ENCODE measurements around the gene NCOA7. TPM values are rescaled to one million over a fixed set of nuclear protein-coding genes. Genes with fewer than 3 reads are reported as not detected.

Gene NCOA7
- total and polyA plus RNA-seq, 4 donors, result 39.6 to 113 (median 48.8) TPM

DNA sequence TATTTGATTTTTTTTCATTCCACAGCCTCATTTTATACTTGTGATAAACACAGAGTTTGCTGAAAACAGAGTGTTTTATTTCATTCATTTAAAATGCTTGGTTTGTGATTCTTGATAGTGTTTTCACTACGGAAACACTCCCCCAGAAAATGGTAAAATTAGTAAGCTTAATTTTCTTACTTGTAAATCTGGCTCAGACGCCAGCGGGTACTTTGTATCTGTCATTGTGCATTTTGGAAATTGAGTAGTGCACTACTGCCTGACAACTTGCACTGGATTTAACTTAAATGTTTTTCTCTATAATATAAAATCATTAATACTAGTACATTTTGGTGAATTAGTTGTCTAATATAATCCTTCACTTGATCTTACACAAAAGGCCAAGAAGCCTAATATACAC is 128.9 kb downstream of the NCOA7 start:
- H3K4me3 ChIP-seq (ENCODE audit: low read depth, low read length), result peak overlapping the region; percentile 20
- peak overlapping the region; percentile 4 for H3K27ac ChIP-seq (ENCODE audit: low read depth, low read length)
- no peak for DNase-seq (ENCODE audit: low read depth in 4 of 6, low spot score in 6 of 6)
- WGBS (ENCODE audit: insufficient coverage), result no CpG with 5 or more reads among the region's 3 CpGs
- no peaks in the 10 kb centered on the region for H3K27me3 ChIP-seq (ENCODE audit: control insufficient read depth, insufficient read depth, low read length)
- peaks cover 4% of the 10 kb centered on the region for H3K36me3 ChIP-seq (ENCODE audit: control insufficient read depth, insufficient read depth, low read length)
- H3K4me1 ChIP-seq (ENCODE audit: control insufficient read depth, insufficient read depth, low read length), result no peaks in the 10 kb centered on the region
- no peaks in the 10 kb centered on the region for H3K9me3 ChIP-seq (ENCODE audit: control insufficient read depth, insufficient read depth, low read length)

DNA sequence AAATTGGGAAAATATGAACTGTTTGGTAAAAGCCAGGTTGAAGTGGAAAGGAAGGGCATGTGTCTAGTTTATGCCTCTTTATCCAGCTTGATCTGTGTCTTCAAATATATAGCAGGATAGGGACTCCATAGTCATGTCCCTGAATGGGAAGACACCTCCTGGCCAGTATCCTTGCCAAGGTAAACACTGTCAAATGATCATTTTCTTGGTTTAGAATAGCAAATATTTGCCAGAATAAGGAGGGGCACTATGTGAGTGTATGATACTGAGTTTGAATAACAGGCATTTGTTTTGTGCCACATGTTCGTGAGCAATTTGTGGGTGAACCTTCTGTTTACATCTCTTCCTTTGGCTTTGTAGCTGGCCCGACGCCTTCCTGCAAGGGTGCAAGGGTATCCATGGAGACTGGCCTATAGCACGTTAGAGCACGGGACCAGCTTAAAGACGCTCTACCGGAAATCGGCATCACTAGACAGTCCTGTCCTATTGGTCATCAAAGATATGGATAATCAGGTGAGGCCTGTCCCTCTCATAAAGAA is 131.6 kb downstream of the NCOA7 start:
- Histone ChIP-seq H3K36me3 (ENCODE audit: control insufficient read depth, insufficient read depth, low read length) (peaks cover 4% of the 10 kb centered on the region), H3K27me3 (ENCODE audit: control insufficient read depth, insufficient read depth, low read length) (no peaks in the 10 kb centered on the region)

DNA sequence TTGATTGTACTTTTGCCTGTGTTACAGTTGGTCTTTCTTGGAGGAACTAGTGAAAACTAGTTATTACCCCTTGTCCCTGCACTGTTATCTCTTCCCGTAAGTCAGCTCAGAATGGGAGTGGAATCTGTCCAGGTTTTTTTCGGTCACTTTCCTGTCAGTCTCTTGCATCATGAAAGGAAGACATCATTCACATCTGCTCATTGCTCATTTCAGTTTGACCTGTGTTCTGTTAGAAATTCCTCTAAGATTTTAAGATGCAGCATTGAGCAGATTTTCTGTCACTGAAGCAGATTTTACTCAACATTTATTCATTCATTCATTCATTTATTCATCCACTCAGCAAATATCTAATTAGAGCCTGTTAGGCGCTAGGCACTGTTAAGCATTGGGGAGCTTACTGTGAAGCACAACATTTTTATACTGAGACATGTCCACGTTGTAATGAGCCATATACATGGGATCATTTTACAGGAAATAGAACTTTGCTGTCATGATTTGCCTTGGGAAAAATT is 132.7 kb downstream of the NCOA7 start:
- H3K9me3 ChIP-seq (ENCODE audit: control insufficient read depth, insufficient read depth, low read length), result no peaks in the 10 kb centered on the region
- H3K27me3 ChIP-seq (ENCODE audit: control insufficient read depth, insufficient read depth, low read length), result no peaks in the 10 kb centered on the region
- H3K36me3 ChIP-seq (ENCODE audit: control insufficient read depth, insufficient read depth, low read length), result peaks cover 4% of the 10 kb centered on the region
- no peak overlapping the region for H3K4me3 ChIP-seq (ENCODE audit: low read depth, low read length)
- WGBS (ENCODE audit: insufficient coverage), result no CpG with 5 or more reads among the region's 4 CpGs
- no peak for DNase-seq (ENCODE audit: low read depth in 4 of 6, low spot score in 6 of 6)
- no peak overlapping the region for H3K27ac ChIP-seq (ENCODE audit: low read depth, low read length)
- H3K4me1 ChIP-seq (ENCODE audit: control insufficient read depth, insufficient read depth, low read length), result no peaks in the 10 kb centered on the region

More for the DNA sequence above, 131.6 kb downstream of the NCOA7 start:
- no peak for DNase-seq (ENCODE audit: low read depth in 4 of 6, low spot score in 6 of 6)
- Histone ChIP-seq H3K27ac (ENCODE audit: low read depth, low read length) (no peak overlapping the region), H3K4me1 (ENCODE audit: control insufficient read depth, insufficient read depth, low read length) (no peaks in the 10 kb centered on the region), H3K4me3 (ENCODE audit: low read depth, low read length) (no peak overlapping the region), H3K9me3 (ENCODE audit: control insufficient read depth, insufficient read depth, low read length) (no peaks in the 10 kb centered on the region)
- 71% methylated on average over 5 of the region's 8 CpGs for WGBS (ENCODE audit: insufficient coverage)

GRCh38 chr6:125924169-125924568 is 133.4 kb downstream of the NCOA7 start:
- no peaks in the 10 kb centered on the region for H3K9me3 ChIP-seq (ENCODE audit: control insufficient read depth, insufficient read depth, low read length)
- no peak overlapping the region for H3K27ac ChIP-seq (ENCODE audit: low read depth, low read length)
- H3K36me3 ChIP-seq (ENCODE audit: control insufficient read depth, insufficient read depth, low read length), result peaks cover 4% of the 10 kb centered on the region
- no peak overlapping the region for H3K4me3 ChIP-seq (ENCODE audit: low read depth, low read length)
- H3K27me3 ChIP-seq (ENCODE audit: control insufficient read depth, insufficient read depth, low read length), result no peaks in the 10 kb centered on the region
- 100% methylated on average over 1 of the region's 2 CpGs for WGBS (ENCODE audit: insufficient coverage)
- H3K4me1 ChIP-seq (ENCODE audit: control insufficient read depth, insufficient read depth, low read length), result no peaks in the 10 kb centered on the region
- DNase-seq (ENCODE audit: low read depth in 4 of 6, low spot score in 6 of 6), result no peak

GRCh38 chr6:125924697-125925358 is 134.1 kb downstream of the NCOA7 start:
- Histone ChIP-seq H3K27me3 (ENCODE audit: control insufficient read depth, insufficient read depth, low read length) (no peaks in the 10 kb centered on the region), H3K4me1 (ENCODE audit: control insufficient read depth, insufficient read depth, low read length) (no peaks in the 10 kb centered on the region), H3K36me3 (ENCODE audit: control insufficient read depth, insufficient read depth, low read length) (peaks cover 4% of the 10 kb centered on the region), H3K9me3 (ENCODE audit: control insufficient read depth, insufficient read depth, low read length) (no peaks in the 10 kb centered on the region), H3K27ac (ENCODE audit: low read depth, low read length) (no peak overlapping the region), H3K4me3 (ENCODE audit: low read depth, low read length) (no peak overlapping the region)
- WGBS (ENCODE audit: insufficient coverage), result no CpG with 5 or more reads among the region's 2 CpGs
- no peak for DNase-seq (ENCODE audit: low read depth in 4 of 6, low spot score in 6 of 6)

DNA sequence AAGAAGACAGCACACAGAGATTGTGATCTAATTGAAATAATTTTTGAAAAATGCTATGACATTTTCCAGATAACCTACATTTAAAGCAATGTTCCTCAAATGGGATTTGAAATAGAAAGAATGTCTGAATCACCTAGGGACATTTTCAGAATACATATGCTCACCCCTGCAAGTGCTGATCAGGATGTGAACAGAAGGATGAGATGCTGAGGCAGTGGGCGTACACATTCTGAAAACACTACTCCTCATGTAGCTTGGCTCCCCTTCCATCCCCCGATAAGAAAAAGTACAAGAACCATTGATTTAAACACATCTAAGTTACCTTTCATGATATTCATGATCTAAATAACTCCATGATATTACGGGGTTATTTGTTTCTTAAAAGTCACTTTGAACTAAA is 136.0 kb downstream of the NCOA7 start:
- Histone ChIP-seq H3K27ac (ENCODE audit: low read depth, low read length) (no peak overlapping the region), H3K36me3 (ENCODE audit: control insufficient read depth, insufficient read depth, low read length) (no peaks in the 10 kb centered on the region)
- WGBS (ENCODE audit: insufficient coverage), result no CpG with 5 or more reads among the region's 3 CpGs

GRCh38 chr6:125927761-125928160 is 137.0 kb downstream of the NCOA7 start:
- no peaks in the 10 kb centered on the region for H3K36me3 ChIP-seq (ENCODE audit: control insufficient read depth, insufficient read depth, low read length)
- 74% methylated on average over 6 of the region's 7 CpGs for WGBS (ENCODE audit: insufficient coverage)

More for the DNA sequence above, 136.0 kb downstream of the NCOA7 start:
- Histone ChIP-seq H3K4me1 (ENCODE audit: control insufficient read depth, insufficient read depth, low read length) (no peaks in the 10 kb centered on the region), H3K4me3 (ENCODE audit: low read depth, low read length) (no peak overlapping the region), H3K27me3 (ENCODE audit: control insufficient read depth, insufficient read depth, low read length) (no peaks in the 10 kb centered on the region), H3K9me3 (ENCODE audit: control insufficient read depth, insufficient read depth, low read length) (no peaks in the 10 kb centered on the region)
- DNase-seq (ENCODE audit: low read depth in 4 of 6, low spot score in 6 of 6), result no peak

DNA sequence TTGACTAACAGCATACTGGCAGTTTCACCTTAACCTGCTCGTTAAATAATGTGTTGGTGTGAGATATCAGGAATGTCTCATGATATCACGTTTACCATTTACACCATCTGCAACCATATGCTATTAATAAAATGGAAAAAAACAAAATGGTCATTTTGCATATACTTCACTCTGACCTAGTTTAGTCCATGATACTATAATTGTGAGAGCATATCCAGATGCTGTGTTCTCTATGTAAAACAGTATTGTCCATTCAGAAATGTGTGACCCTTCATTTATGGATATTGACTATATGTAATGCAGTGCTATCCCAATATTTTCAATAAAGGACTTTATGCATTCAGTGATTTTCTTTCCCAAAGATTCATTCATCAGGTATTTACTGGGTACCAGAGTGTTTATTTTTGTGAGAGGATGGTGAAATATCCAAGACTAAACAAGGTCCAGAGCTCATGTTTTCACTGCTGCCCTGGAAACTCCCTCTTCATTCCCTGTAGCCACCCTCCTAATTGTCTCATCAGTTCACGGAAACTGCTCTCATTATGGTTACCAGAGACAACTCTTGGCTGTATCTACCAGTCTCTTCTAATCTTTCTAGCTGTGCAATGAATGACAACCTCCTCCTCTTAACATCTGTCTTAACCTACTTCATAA is 140.1 kb downstream of the NCOA7 start:
- WGBS (ENCODE audit: insufficient coverage), result 62% methylated on average over 1 of the region's 3 CpGs
- Histone ChIP-seq H3K36me3 (ENCODE audit: control insufficient read depth, insufficient read depth, low read length) (no peaks in the 10 kb centered on the region), H3K4me3 (ENCODE audit: low read depth, low read length) (no peak overlapping the region), H3K27me3 (ENCODE audit: control insufficient read depth, insufficient read depth, low read length) (no peaks in the 10 kb centered on the region), H3K4me1 (ENCODE audit: control insufficient read depth, insufficient read depth, low read length) (no peaks in the 10 kb centered on the region), H3K9me3 (ENCODE audit: control insufficient read depth, insufficient read depth, low read length) (no peaks in the 10 kb centered on the region), H3K27ac (ENCODE audit: low read depth, low read length) (no peak overlapping the region)
- DNase-seq (ENCODE audit: low read depth in 4 of 6, low spot score in 6 of 6), result no peak

More at GRCh38 chr6:125927761-125928160, 137.0 kb downstream of the NCOA7 start:
- no peaks in the 10 kb centered on the region for H3K27me3 ChIP-seq (ENCODE audit: control insufficient read depth, insufficient read depth, low read length)
- no peaks in the 10 kb centered on the region for H3K4me1 ChIP-seq (ENCODE audit: control insufficient read depth, insufficient read depth, low read length)
- H3K4me3 ChIP-seq (ENCODE audit: low read depth, low read length), result no peak overlapping the region
- no peak overlapping the region for H3K27ac ChIP-seq (ENCODE audit: low read depth, low read length)
- H3K9me3 ChIP-seq (ENCODE audit: control insufficient read depth, insufficient read depth, low read length), result no peaks in the 10 kb centered on the region
- DNase-seq (ENCODE audit: low read depth in 4 of 6, low spot score in 6 of 6), result no peak

- WGBS (ENCODE audit: insufficient coverage), result 80% methylated on average over 1 of the region's 4 CpGs
- no peak overlapping the region for H3K27ac ChIP-seq (ENCODE audit: low read depth, low read length)
- H3K4me3 ChIP-seq (ENCODE audit: low read depth, low read length), result no peak overlapping the region
Observed at GRCh38 chr6:125931733-125932450, 141.1 kb downstream of the NCOA7 start.

More at GRCh38 chr6:125931733-125932450, 141.1 kb downstream of the NCOA7 start:
- H3K36me3 ChIP-seq (ENCODE audit: control insufficient read depth, insufficient read depth, low read length), result no peaks in the 10 kb centered on the region
- H3K4me1 ChIP-seq (ENCODE audit: control insufficient read depth, insufficient read depth, low read length), result no peaks in the 10 kb centered on the region
- DNase-seq (ENCODE audit: low read depth in 4 of 6, low spot score in 6 of 6), result no peak
- H3K9me3 ChIP-seq (ENCODE audit: control insufficient read depth, insufficient read depth, low read length), result no peaks in the 10 kb centered on the region
- H3K27me3 ChIP-seq (ENCODE audit: control insufficient read depth, insufficient read depth, low read length), result no peaks in the 10 kb centered on the region
